ENCODE data around the gene DUSP5.

GRCh38 chr10:110534571-110534970 is 36.9 kb downstream of the DUSP5 start:
- TF ChIP-seq POLR2A (IDR thresholded peaks at IDR 0.05) (no peak), CTCF (IDR thresholded peaks at IDR 0.05) (no peak), EP300 (IDR thresholded peaks at IDR 0.05; ENCODE audit: low read depth) (no peak), POLR2AphosphoS5 (IDR thresholded peaks at IDR 0.05) (no peak)

All from transverse colon (tissue), 4 donors.